Measurements from ENCODE around the gene SPATA16.

GRCh38 chr3:173000553-173000952, 140.5 kb downstream of the SPATA16 start:
- no peak for TF ChIP-seq YY1 (IDR thresholded peaks at IDR 0.05; ENCODE audit: insufficient read depth, insufficient read length)
- TF ChIP-seq SUZ12 (IDR thresholded peaks at IDR 0.05; ENCODE audit: extremely low read depth, insufficient read depth, insufficient read length) = no peak
- no peak for TF ChIP-seq ZNF274 (IDR thresholded peaks at IDR 0.05; ENCODE audit: low read depth, low read length)

Data from NT2/D1 (cell line).